Stimulated activated CD8-positive, alpha-beta memory T cell treated with anti-CD3 and anti-CD28 coated beads, Interleukin-15, amount 100 ng/mL, for 24 hours (primary cell): ENCODE data around the gene COL24A1.
"Not testable (repeated sequence)": the region's sequence is repeated elsewhere in the genome, so short reads cannot be mapped to it uniquely, and the experiment has no call there.

Source experiments
- DNase-seq: peaks from one replicate; pipeline ENCODE4 v3.0.0-alpha.2; 2020; ENCODE audit warnings: low read depth

The COL24A1 gene

DNA sequence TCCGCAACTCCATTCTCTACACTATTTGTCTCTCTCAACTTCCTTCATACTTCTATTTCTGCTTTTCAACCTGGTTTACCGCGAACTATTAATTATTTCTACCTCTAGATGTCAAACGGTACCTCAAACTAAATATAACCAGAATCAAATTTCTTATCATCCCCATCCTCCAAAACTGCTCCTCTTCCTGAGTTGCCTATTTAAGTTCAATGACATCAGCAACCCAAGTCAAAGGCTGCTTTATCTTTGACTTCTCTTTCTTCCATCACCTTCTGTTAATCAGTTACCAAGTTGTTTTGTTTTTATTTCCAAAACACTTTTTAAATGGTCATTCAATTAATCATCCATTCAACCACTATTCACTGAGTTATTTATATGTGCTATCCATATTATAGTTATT is 171.9 kb downstream of the COL24A1 start:
- no peak for DNase-seq

DNA sequence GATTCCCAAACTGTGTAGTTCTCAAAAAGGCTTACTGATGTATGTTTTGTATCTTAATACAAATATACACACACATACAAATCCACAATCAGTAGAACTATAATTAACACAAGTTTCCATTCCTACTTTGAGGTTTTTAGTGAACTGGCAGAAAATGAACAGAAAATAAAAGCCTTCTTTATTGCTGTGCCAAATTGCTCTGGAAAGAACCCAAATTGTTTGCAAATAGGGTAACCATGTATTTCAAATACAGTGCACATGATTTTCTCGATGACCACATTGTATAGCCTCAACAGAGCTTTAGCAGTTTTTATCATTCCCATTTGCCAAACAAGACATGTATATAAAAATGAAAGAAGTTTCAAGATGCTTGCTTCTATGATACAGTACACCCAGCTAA is 173.3 kb downstream of the COL24A1 start:
- no peak for DNase-seq

DNA sequence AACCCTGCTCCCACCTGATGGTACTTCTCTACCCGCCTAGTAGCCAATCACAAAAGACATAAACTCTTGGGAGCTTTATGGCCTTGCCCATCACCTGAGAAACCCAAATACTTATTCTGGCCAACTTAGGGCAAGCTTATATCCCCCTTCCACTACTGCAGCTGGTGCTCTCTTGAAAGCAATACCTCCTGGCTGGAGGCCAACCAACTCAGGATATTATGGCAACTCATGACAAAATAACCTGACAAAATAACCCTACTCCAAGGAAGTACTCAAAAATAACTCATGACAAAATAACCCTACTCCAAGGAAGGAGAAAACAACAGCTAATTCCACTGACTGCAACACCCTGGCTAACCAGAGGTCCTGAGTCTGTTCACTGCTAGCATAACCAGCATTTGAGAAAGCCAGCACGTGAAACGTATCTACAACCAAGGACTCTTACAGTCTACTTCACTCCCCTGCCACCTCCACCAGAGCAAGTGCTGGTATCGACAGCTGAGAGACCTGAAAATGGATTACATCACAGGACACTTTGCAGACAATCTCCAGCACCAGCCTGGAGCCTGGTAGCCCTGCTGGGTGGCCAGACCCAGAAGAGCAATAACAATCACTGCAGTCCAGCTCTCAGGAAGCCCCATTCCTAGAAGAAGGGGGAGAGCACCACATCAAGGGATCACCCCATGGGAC is 179.9 kb downstream of the COL24A1 start:
- DNase-seq: no peak

DNA sequence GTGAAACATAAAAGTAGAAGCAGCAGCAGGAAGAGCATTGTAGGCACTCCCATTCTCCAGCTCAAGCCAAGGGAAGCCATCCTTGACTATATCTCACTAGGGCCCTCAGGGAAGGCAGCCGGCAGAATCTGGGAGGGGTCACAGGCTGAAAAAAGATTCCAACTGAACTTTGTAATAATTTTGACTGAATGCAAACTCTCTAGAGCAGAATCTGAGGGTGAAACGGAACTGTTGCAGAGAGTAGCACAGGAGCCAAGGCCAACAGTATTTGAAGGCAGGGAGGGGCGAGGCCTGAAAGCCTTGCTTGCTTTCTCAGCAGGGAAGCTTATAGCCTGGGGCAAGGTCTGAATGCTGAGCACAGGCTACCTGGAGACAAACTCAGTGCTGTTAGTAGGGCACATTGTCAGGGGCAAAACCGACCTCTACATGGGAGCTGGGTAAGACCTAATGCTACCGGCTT is 180.6 kb downstream of the COL24A1 start:
- no peak for DNase-seq

DNA sequence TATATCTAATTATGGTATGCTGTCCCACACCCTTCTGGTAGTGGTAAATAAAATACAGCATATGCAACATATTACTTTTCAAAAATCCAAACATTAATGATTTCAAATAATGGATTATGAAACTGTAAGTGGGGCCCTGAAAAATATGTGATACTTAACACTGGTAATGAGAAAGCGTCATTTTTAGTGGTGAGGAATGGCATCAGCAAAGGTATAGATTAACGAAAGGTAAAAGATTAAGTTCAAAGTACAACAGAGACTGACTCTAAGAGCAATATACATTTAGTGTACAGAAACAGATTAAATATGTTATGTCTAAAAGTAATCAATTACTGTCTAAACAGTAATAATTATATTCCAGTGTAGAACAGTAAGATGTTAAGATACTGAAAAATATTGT is 194.1 kb downstream of the COL24A1 start:
- no peak for DNase-seq

DNA sequence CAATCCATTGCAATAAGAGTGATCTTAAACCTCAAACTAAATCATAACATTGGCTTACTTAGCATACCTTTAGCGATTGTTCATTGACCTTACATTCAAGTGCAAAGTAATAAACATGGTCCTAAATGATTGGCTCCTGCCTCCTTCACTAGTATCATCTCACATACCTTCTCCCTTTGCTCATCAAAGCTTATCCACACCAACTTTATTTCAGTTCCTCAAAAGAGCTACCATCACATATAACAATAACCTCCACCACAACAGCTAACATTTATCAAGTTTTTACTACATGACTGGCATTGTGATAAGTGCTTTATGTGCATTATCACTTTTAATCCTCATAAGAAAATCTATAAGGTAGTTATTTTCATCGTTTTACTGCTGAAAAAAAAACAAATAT is 198.8 kb downstream of the COL24A1 start:
- DNase-seq: no peak

DNA sequence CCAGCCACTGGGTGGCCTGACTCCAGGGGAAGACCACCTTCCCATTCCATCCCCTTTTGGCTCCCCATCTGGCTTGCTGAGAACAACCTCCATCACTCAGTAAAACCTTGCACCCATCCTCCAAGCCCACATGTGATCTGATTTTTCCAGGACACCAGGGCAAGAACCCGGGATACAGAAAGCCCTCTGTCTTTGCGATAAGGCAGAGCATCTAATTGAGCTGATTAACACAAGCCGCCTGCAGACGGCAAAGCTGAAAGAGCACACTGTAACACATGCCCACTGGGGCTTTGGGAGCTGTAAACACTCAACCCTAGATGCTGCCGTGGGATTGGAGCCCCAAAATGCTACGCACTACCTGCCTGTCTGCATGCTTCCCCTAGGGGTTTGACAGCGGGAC is 201.4 kb downstream of the COL24A1 start:
- not testable (repeated sequence) for DNase-seq

DNA sequence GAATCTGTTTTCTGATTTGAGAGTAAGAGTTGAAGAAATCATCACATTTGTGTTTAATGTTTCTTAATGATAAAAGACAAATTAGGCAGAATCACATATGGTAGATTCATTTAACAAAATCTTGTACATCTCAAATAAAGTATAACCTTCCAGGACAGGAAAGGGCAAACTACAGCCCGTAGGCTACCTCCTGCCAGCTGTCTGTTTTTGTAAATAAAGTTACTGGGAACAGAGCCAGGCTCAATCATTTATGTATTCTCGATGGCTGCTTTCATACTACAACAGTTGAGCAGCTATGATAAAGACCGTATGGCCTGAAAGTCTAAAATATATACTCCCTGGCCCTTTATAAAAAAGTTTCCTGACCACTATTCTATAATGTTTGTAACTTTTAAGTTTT is 204.1 kb downstream of the COL24A1 start:
- no peak for DNase-seq

DNA sequence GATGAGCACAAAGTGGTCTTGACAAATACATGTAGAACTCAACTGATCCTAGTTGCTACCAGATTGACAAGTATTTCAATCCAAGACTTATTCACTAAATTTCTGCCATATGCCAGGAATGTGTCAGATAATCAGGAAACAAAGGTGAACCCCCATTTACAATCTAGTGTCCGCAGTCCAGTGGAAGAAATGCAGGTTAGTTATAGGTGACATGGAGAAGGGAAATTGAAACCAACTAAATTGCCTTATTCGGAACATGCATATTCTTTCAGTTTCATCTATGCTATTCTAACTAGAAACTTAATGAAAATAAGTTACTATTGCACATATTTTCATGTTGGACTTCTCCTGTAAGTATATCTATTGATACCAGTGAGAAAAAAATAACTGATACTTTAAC is 209.4 kb downstream of the COL24A1 start:
- DNase-seq: no peak

DNA sequence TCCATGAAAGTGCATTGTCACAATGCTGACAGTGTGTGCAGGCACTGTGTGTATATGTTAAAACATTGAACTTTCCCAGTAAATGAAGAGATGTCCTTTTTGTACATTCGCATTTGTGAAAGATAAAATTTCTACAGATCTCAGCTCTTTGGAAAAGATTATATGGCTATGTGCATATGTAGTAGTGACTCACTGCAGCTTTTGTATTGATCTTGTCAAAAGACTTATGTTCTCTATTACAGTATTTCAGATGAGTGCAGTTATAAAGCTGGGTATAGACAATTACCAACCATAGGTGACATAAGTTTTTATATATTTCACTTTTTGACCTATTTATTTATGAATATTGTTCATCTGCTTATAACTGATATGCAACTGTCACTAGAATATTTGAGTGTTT is 212.6 kb downstream of the COL24A1 start:
- no peak for DNase-seq

DNA sequence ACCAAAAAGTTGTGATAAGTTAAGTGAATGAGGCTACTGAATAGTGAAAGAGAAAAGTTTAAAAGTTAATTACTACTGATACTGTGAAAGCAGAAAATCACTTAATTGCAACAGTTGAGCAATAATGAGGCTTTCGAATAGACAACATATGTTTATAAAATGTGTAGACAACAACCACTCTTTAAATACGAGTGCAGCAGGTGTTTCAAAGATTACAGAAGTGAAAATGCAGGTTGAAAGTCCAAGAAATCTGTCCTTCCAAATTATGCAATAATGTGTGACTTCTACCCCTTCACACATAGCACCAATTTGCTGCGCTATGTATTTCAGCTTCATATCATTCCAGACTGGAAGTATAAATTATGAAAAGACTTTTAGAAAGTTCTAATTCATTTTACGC is 213.0 kb downstream of the COL24A1 start:
- DNase-seq: no peak

DNA sequence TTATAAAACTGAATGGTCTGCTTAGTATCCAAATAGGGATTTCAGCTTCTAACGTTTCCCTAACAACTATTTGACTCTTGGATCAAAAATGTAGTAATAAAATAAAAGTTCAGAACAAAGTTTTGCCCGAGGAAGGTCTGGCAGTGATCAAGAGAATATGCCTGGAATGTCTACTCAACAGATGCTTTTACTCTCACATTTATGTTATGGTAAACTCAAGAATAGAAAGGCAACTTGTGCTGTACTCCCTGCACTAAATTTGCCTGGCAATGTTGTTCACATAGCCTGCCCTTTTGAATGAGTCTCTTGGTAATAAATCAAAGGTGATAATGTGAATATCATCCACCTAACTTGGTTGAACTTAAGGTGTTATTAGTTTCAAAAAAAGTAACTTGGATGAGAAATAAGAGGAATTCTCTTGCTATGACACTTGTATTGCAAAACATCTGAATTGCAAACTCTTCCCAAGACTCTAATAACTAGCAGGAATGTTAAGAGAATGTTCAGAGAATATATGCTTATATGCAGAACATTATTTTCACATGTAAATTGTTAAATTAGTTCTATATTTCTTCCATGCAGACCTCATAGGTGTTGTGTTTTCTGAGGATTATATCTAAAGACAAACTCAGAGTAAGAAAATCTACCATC is 215.8 kb downstream of the COL24A1 start:
- no peak for DNase-seq

DNA sequence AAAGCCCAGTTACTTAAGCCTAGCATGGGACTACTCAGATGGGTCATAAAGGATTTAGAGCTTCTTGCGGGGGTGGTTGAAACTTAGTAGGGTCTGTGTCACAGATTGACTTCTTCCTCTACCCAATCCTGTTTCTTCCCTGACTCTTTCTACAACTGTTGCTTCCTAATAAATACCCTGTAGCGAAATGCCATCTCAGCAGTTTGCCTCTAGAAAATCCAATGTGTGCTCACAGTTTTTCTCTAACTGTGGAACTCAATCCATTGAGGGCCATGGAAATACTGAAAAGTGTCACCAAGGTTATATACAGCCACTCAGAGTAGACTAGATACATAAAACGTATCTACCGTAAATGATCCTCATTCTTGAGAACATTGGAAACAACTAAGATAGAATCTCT is 217.7 kb downstream of the COL24A1 start:
- DNase-seq: no peak

DNA sequence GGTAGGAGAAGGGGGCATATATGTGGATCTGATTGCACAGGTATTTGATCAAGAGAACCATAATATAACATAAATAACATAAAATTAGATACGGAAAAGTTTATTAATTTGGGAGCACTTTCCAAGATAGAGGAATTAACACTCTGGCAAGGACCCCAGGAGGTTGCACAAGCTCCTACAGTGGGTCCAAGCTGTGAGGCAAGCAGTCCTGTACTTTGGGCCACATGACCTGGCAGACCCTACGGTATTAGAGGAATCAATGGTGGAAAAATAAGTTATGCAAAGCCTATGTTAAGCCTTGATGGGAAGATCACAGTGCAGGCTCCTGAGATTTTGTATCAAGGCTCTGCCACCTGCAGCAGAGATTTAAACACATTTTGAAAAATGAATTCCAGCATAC is 220.1 kb downstream of the COL24A1 start:
- DNase-seq: no peak

DNA sequence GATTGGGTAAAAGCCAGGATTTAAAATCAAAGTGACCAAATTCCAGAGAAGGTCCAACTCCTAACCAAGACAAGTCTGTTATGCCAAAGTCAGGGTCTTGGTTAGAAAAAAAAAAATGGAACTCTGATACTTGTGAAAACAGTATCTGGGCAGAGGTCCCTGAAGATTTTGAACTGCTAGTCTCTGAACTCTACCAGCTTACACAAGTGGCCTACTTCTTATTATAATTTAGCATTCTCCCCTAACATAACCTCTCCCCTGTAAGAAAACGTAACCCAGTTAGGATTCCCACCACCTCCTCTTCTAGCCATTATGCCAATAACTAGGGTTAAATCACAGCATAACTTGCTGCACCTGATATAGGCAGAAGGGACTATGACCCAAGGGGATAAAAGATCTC is 220.5 kb downstream of the COL24A1 start:
- no peak for DNase-seq

DNA sequence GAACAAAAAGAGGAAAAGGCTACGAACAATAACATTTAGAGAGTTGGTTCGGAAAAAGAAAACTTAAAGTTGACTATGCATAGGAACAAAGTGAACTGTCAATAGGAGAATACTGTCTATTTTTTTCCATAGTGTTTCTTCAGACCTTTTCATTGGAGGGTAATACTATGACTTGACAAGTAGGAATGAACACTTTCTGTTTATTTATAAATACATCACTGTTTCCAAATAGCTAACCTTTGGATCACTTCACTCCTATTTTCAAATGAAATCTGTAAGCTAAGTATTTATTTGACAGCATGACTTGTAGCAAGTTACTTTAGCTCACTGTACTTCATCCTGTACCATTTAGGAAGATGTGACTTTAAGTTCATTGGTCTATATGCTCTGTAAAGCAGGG is 221.3 kb downstream of the COL24A1 start:
- DNase-seq: no peak

DNA sequence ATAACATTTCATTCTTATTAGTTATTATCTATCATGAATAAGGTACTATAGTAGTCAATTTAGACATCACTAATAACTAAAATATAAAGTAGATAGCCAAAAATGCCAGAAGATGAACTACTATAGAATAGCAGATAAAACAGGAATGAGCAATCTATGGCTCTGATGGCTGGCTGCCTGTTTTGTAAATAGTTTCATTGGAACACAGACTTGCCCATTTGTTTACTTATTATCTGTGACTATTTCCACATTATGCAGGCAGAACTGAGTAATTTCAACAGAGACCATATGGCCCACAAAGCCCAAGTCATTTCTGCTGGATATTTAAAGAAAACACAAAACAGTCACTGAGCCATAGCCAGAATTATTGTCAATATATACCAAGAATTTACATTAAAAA is 222.1 kb downstream of the COL24A1 start:
- DNase-seq: no peak

DNA sequence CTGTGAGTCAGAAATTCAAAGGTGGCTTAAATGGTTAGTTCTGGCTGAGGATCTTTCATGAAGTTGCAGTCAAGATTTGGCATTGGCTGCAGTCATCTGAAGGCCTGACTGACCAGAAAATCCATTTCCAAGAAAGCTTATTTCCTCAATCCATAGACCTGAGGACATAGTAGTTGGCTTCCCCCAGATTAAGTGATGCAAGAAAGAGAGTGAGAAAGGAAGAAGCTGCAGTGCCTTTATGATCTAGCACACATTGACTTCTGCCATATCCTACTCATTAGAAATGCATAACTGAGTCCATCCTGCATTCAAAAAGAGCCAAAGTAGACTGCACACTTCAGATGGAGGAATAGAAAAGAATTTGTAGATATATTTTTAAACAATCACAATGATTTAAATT is 222.6 kb downstream of the COL24A1 start:
- DNase-seq: no peak

DNA sequence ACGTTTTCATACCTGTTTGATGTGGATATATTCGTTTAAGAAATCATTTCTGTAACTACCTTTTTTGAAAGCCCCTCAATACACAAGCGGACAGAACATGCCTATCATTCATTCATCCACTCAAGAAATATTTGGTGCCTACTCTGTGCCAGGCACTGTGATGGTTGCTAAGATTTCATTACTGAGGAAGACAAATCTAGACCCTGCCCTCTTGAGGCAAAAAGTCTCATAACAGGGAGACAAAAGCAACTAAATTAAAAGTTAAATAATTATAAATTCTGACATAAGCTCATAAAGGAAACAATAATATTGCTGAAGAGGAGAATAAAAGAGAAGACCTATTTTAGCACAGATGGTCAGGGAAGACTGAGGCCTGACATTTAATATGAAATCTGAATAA is 244.8 kb downstream of the COL24A1 start:
- no peak for DNase-seq

DNA sequence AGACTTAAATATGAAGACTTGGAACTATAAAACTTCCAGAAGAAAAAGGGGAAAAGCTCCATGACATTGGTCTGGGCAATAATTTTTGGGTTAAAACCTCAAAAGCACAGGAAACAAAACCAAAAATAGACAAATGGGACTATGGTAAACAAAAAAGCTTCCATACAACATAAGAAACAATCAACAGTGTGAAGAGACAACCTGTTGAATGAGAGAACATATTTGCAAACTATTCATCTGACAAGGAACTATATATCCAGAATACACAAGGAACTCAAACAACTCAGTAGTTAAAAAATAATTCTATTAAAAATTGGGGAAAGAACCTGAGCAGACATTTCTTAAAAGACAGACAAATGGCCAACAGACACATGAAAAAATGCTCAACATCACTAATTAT is 255.7 kb downstream of the COL24A1 start:
- no peak for DNase-seq

DNA sequence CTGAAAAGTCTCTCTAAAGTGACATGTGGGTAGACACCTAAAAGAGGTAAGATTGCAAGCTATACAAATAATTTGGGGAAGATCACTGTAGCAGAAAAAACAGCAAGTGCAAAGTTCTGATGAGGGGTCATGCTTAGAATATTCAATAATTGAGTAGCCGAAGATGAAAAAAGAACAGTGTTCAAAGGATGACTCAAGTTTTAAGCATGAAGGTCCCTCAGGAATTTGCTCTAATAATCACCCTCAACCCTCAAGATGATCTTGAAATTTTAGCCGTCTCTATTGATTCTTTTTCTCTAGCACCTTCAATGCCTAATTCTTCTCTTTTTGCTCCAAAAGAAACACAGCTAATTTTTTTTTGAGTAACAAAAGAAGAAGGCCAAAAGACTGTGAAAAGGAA is 257.7 kb downstream of the COL24A1 start:
- DNase-seq: no peak

DNA sequence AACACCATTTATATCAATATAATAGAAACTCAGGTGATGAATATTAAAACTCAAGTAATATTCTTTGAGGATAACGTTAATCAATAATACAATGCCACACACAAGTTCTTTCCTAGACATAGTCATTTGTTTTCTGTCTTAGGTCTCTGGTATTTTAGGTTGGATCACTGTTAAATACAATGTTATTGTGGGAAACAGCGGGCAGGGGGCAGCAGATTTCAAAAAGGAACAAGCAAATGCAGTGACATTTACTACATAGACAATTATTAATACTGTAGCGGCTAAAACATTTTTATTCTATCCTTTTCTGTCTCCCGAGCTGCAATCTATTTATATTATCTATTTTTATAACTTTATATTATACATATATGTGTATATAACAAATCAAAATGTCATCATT is 261.9 kb downstream of the COL24A1 start:
- DNase-seq: no peak

DNA sequence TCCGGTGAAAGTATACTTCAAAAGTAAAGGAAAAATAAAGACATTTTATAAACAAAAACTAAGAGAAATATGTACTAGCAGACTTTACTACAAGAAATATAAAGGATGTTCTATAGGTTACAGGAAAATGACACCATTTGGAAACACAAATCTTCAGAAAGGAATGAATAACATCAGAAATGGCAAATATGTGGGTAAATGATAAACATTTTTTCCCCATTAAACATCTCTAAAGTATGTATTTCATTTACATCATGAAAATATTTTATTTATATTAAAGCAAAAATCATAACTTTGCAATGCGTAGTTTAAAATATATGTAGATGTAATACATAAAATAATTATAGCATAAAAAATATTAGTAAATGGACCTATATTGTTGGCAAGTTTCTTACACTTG is 264.2 kb downstream of the COL24A1 start:
- DNase-seq: no peak

DNA sequence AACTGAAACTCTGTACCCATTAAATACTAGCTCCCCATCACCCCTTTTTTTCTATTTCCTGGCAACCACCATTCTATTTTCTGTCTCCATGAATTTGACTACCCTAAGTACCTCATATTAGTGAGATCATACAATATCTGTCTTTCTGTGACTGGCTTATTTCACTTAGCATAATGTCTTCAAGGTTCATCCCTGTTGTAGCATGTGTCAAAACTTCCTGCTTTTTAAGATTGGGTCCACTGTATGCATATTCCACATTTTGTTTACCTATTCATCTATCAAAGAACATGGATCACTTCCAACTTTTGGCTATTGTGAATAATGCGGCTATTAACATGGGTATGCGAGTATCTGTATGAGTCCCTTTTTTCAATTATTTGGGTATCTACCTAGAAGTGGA is 266.7 kb downstream of the COL24A1 start:
- no peak for DNase-seq
